H9 (cell line): ENCODE data around the gene ISCA1. TPM values are rescaled to one million over a fixed set of nuclear protein-coding genes. Genes with fewer than 3 reads are reported as not detected.

Experiments used
- DNase-seq: peaks from one replicate; pipeline ENCODE4 v3.0.0-alpha.2; 2017
- H2AFZ ChIP-seq: one replicate; pipeline ENCODE4 v1.6.1; 2013; ENCODE audit warnings: mild to moderate bottlenecking, low read length, control low read depth, moderate library complexity
- H2AK5ac ChIP-seq: 2 replicates; pipeline ENCODE4 v1.6.1; 2013; ENCODE audit warnings: low read length, control low read depth, mixed read lengths; ENCODE audit not compliant: insufficient read length
- H2BK120ac ChIP-seq: one replicate; pipeline ENCODE4 v1.6.1; 2013; ENCODE audit warnings: low read depth, mild to moderate bottlenecking, low read length, control low read depth, inconsistent platforms; ENCODE audit not compliant: poor library complexity, severe bottlenecking
- H2BK12ac ChIP-seq: 2 replicates; pipeline ENCODE4 v1.6.1; 2013; ENCODE audit warnings: low read length, control low read depth, mixed read lengths, low read depth; ENCODE audit not compliant: insufficient read length
- H2BK15ac ChIP-seq: 2 replicates; pipeline ENCODE4 v1.6.1; 2013; ENCODE audit warnings: low read depth, low read length, control low read depth
- H2BK20ac ChIP-seq: one replicate; pipeline ENCODE4 v1.6.1; 2013; ENCODE audit warnings: low read depth, mild to moderate bottlenecking, low read length, control low read depth, inconsistent platforms; ENCODE audit not compliant: poor library complexity, severe bottlenecking
- H2BK5ac ChIP-seq: 2 replicates; pipeline ENCODE4 v1.6.1; 2013; ENCODE audit warnings: low read length, control low read depth, mixed read lengths; ENCODE audit not compliant: insufficient read length
- H3K14ac ChIP-seq: 2 replicates; pipeline ENCODE4 v1.6.1; 2013; ENCODE audit warnings: low read length, control low read depth; ENCODE audit not compliant: insufficient read depth
- H3K18ac ChIP-seq: 2 replicates; pipeline ENCODE4 v1.6.1; 2013; ENCODE audit warnings: low read depth, mild to moderate bottlenecking, mixed read lengths, low read length, control low read depth; ENCODE audit not compliant: insufficient read length
- H3K23ac ChIP-seq: 2 replicates; pipeline ENCODE4 v1.6.1; 2013; ENCODE audit warnings: low read length, control low read depth, mixed read lengths, low read depth; ENCODE audit not compliant: insufficient read length
- H3K23me2 ChIP-seq: 2 replicates; pipeline ENCODE4 v1.6.1; 2013; ENCODE audit warnings: low read depth, mild to moderate bottlenecking, mixed read lengths, low read length, control low read depth; ENCODE audit not compliant: insufficient read length, poor library complexity, severe bottlenecking
- H3K27ac ChIP-seq: 2 replicates; pipeline ENCODE4 v1.5.1; 2013; ENCODE audit warnings: low read length, control low read depth, mixed read lengths, low read depth; ENCODE audit not compliant: insufficient read length
- H3K27me3 ChIP-seq: 2 replicates; pipeline ENCODE4 v1.6.1; 2013; ENCODE audit warnings: low read length, control low read depth, inconsistent platforms; ENCODE audit not compliant: insufficient read depth
- H3K4ac ChIP-seq: 2 replicates; pipeline ENCODE4 v1.6.1; 2013; ENCODE audit warnings: low read depth, mild to moderate bottlenecking, control low read depth, inconsistent platforms, low read length, moderate library complexity
- H3K4me1 ChIP-seq: 2 replicates; pipeline ENCODE4 v1.6.1; 2013; ENCODE audit warnings: low read length, control low read depth, inconsistent platforms; ENCODE audit not compliant: insufficient read depth
- H3K4me2 ChIP-seq: 2 replicates; pipeline ENCODE4 v1.6.1; 2013; ENCODE audit warnings: low read length, control low read depth, mixed read lengths; ENCODE audit not compliant: insufficient read length, insufficient read depth
- H3K56ac ChIP-seq: 2 replicates; pipeline ENCODE4 v1.6.1; 2013; ENCODE audit warnings: low read depth, mild to moderate bottlenecking, mixed read lengths, low read length, control low read depth; ENCODE audit not compliant: insufficient read length
- H3K79me1 ChIP-seq: 2 replicates; pipeline ENCODE4 v1.6.1; 2013; ENCODE audit warnings: low read depth, mild to moderate bottlenecking, moderate library complexity, low read length, control low read depth, inconsistent platforms; ENCODE audit not compliant: insufficient read depth, poor library complexity, severe bottlenecking
- H3K79me2 ChIP-seq: 2 replicates; pipeline ENCODE4 v1.6.1; 2013; ENCODE audit warnings: low read length, control low read depth, inconsistent platforms; ENCODE audit not compliant: insufficient read depth
- H3K9ac ChIP-seq: 2 replicates; pipeline ENCODE4 v1.6.1; 2013; ENCODE audit warnings: low read length, control low read depth, mixed read lengths; ENCODE audit not compliant: insufficient read length; ENCODE audit errors: extremely low read depth
- H3K9me3 ChIP-seq: one replicate; pipeline ENCODE4 v1.6.1; 2013; ENCODE audit warnings: low read depth, low read length, inconsistent platforms; ENCODE audit not compliant: control insufficient read depth
- H3T11ph ChIP-seq: one replicate; pipeline ENCODE4 v1.6.1; 2013; ENCODE audit warnings: mild to moderate bottlenecking, low read length, control low read depth, inconsistent platforms
- H4K20me1 ChIP-seq: one replicate; pipeline ENCODE4 v1.6.1; 2013; ENCODE audit not compliant: control insufficient read depth, insufficient read length, insufficient read depth
- H4K5ac ChIP-seq: 2 replicates; pipeline ENCODE4 v1.6.1; 2013; ENCODE audit warnings: low read depth, mild to moderate bottlenecking, mixed read lengths, low read length, control low read depth; ENCODE audit not compliant: insufficient read length
- H4K8ac ChIP-seq: replicated peaks from 2 replicates; pipeline ENCODE4 v1.6.1; 2013; ENCODE audit warnings: low read length, control low read depth, mixed read lengths, low read depth; ENCODE audit not compliant: insufficient read length
- H4K91ac ChIP-seq: 2 replicates; pipeline ENCODE4 v1.6.1; 2013; ENCODE audit warnings: low read depth, mild to moderate bottlenecking, moderate library complexity, mixed read lengths, low read length, control low read depth; ENCODE audit not compliant: insufficient read length
- H3K27ac Mint-ChIP-seq, 3 experiments: 2 replicates in 2 of 3; 3 replicates in 1 of 3; pipeline ENCODE4 v1.8.0; 2020 to 2021; ENCODE audit warnings: mixed read lengths in 3 of 3, mild to moderate bottlenecking in 1 of 3, moderate library complexity in 1 of 3
- H3K27me3 Mint-ChIP-seq: 2 replicates; pipeline ENCODE4 v1.8.0; 2021; ENCODE audit warnings: low read depth, mild to moderate bottlenecking, moderate library complexity, mixed read lengths
- H3K36me3 Mint-ChIP-seq, 3 experiments: 2 replicates in 2 of 3; 3 replicates in 1 of 3; pipeline ENCODE4 v1.8.0; 2020 to 2021; ENCODE audit warnings: low read depth in 3 of 3, mixed read lengths in 3 of 3; ENCODE audit not compliant: insufficient read depth in 1 of 3
- H3K4me1 Mint-ChIP-seq, 2 experiments: 2 replicates each; pipeline ENCODE4 v1.8.0; 2020; ENCODE audit warnings: mixed read lengths in 2 of 2
- H3K4me3 Mint-ChIP-seq, 2 experiments: 2 replicates in 1 of 2; 3 replicates in 1 of 2; pipeline ENCODE4 v1.8.0; 2020 to 2021; ENCODE audit warnings: mild to moderate bottlenecking in 2 of 2, mixed read lengths in 2 of 2, moderate library complexity in 1 of 2
- H3K9me3 Mint-ChIP-seq, 2 experiments: 2 replicates in 1 of 2; 3 replicates in 1 of 2; pipeline ENCODE4 v1.8.0; 2020; ENCODE audit warnings: mild to moderate bottlenecking in 2 of 2, mixed read lengths in 2 of 2, moderate library complexity in 1 of 2
- CTCF ChIP-seq: fragments of 200-600 bp; sonication (generic); conservative IDR thresholded peaks from 3 replicates; pipeline ENCODE4 v1.8.0; 2021; ENCODE audit warnings: antibody characterized with exemption, mild to moderate bottlenecking
- WGBS: extraction: QIAGEN DNeasy Blood & Tissue Kit; methylation state at CpG from one replicate; pipeline ENCODE4 v1.1.7; 2013; ENCODE audit warnings: missing lambda C conversion rate, low lambda C conversion rate, mixed read lengths; ENCODE audit not compliant: insufficient read length; ENCODE audit errors: extremely low coverage; 5-methylcytosine and 5-hydroxymethylcytosine counted together
- total RNA-seq: library from RNA; stranded (reverse); gene quantifications from 2 replicates; pipeline ENCODE4 v1.2.1, GENCODE V29; 2021

Gene ISCA1
- total RNA-seq, 1 experiment from 2014 or later: 33.3 TPM

- peaks cover 5% of the 10 kb centered on the region for H3K23me2 ChIP-seq
- H3K79me2 ChIP-seq: peaks cover 13% of the 10 kb centered on the region; the same call in 1 of the 2 replicates
- no peak overlapping the region for H3K23ac ChIP-seq
- H2AK5ac ChIP-seq: no peak overlapping the region
- H3K4me1 ChIP-seq: no peaks in the 10 kb centered on the region; the same call in 1 of the 2 replicates
- peak overlapping the region; percentile 96 for H3K18ac ChIP-seq
- peak overlapping the region; percentile 94 for H3K14ac ChIP-seq
- Mint-ChIP-seq H3K4me1 (peaks cover 20 to 23% of the 10 kb centered on the region in 2 experiments), H3K4me3 (peak overlapping the region; percentile 88 to 95), H3K27me3 (peaks cover 9% of the 10 kb centered on the region), H3K36me3 (peaks cover 5 to 14% (median 12%) of the 10 kb centered on the region in 3 experiments; a peak in 5 of 7 replicates), H3K9me3 (no peaks in the 10 kb centered on the region), H3K27ac (peak overlapping the region; percentile 89 to 98 (median 97))
- no peak overlapping the region for H4K5ac ChIP-seq
- peak overlapping the region; percentile 14 for H2BK5ac ChIP-seq
- H3K9ac ChIP-seq: peak overlapping the region; percentile 93
- H3K4me2 ChIP-seq: peak overlapping the region; percentile 48
- peak; percentile 72 for DNase-seq
- no peak overlapping the region for H3T11ph ChIP-seq
- TF ChIP-seq CTCF: no peak
- WGBS: no CpG with 5 or more reads among the region's 31 CpGs
- no peak overlapping the region for H2BK15ac ChIP-seq
- H3K27ac ChIP-seq: no peak overlapping the region
- H4K91ac ChIP-seq: no peak overlapping the region
- H3K27me3 ChIP-seq: no peaks in the 10 kb centered on the region
- no peak overlapping the region; the same call in 1 of the 2 replicates for H3K4ac ChIP-seq
- no peak overlapping the region for H4K8ac ChIP-seq
- no peak overlapping the region for H2AFZ ChIP-seq
- no peak overlapping the region for H2BK120ac ChIP-seq
- no peaks in the 10 kb centered on the region for H4K20me1 ChIP-seq
- no peak overlapping the region for H2BK20ac ChIP-seq
- no peak overlapping the region for H3K56ac ChIP-seq
- H3K9me3 ChIP-seq: no peaks in the 10 kb centered on the region
- H2BK12ac ChIP-seq: no peak overlapping the region
- no peaks in the 10 kb centered on the region for H3K79me1 ChIP-seq
Observed at GRCh38 chr9:86281593-86282076, 703 bp downstream of the ISCA1 start.
